Measurements from ENCODE around the gene MRM1. TPM values are rescaled to one million over a fixed set of nuclear protein-coding genes. Genes with fewer than 3 reads are reported as not detected.
A peak's percentile ranks its signal among the peaks of the same experiment; 100 is the strongest.

MRM1 gene
- total RNA-seq, 4 donors from 2014 or later = 5.1 to 8.9 (median 5.9) TPM

DNA sequence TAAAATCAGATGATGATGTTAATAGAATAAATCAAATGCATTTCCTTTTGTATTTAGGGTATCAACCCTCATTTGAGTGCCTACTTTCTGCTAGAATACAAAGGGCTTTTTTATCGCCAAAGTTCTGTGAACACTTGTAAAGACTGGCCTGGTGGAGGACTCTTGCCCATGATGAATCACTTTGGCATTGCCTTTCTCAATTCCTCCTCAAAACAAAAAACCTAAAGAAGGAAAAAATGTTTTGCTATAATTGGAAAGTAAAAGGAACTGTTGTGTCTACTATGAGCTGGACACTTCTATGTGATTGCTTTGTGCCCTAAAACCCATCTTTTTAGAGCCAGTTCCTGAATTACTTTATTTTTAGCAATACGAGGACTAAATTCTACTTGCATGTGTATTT lies 22.7 kb upstream of the MRM1 start:
- TF ChIP-seq POLR2A (IDR thresholded peaks at IDR 0.05) = no peak
- TF ChIP-seq, protein P1, sequence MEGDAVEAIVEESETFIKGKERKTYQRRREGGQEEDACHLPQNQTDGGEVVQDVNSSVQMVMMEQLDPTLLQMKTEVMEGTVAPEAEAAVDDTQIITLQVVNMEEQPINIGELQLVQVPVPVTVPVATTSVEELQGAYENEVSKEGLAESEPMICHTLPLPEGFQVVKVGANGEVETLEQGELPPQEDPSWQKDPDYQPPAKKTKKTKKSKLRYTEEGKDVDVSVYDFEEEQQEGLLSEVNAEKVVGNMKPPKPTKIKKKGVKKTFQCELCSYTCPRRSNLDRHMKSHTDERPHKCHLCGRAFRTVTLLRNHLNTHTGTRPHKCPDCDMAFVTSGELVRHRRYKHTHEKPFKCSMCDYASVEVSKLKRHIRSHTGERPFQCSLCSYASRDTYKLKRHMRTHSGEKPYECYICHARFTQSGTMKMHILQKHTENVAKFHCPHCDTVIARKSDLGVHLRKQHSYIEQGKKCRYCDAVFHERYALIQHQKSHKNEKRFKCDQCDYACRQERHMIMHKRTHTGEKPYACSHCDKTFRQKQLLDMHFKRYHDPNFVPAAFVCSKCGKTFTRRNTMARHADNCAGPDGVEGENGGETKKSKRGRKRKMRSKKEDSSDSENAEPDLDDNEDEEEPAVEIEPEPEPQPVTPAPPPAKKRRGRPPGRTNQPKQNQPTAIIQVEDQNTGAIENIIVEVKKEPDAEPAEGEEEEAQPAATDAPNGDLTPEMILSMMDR (IDR thresholded peaks at IDR 0.05) = no peak
- 90 to 95% methylated on average over 2 of the region's 2 CpGs for WGBS, 2 donors
- no peak overlapping the region for H3K4me3 ChIP-seq (ENCODE audit: low read depth, poor library complexity, severe bottlenecking)
- DNase-seq (ENCODE audit: low spot score in 2 of 2) = no peak
- intact Hi-C loops (cut with DNase I; ENCODE audit: low total_unique reads) = no loop called here

- TF ChIP-seq, protein P1 (IDR thresholded peaks at IDR 0.05) = no peak
- TF ChIP-seq POLR2A (IDR thresholded peaks at IDR 0.05) = no peak
- no peak overlapping the region for H3K4me3 ChIP-seq (ENCODE audit: low read depth, poor library complexity, severe bottlenecking)
- intact Hi-C loops (cut with DNase I; ENCODE audit: low total_unique reads) = no loop called here
- DNase-seq (ENCODE audit: low spot score in 2 of 2) = no peak
- WGBS, 2 donors = 61 to 75% methylated on average over 1 of the region's 1 CpG
Observed at GRCh38 chr17:36583787-36584186, 17.6 kb upstream of the MRM1 start.

GRCh38 chr17:36586138-36586537 lies 15.2 kb upstream of the MRM1 start:
- WGBS, 2 donors = 90 to 95% methylated on average over 2 of the region's 2 CpGs
- no peak for TF ChIP-seq POLR2A (IDR thresholded peaks at IDR 0.05)
- TF ChIP-seq, protein P1 (IDR thresholded peaks at IDR 0.05) = no peak
- DNase-seq (ENCODE audit: low spot score in 2 of 2) = no peak
- intact Hi-C loops (cut with DNase I; ENCODE audit: low total_unique reads) = no loop called here
- no peak overlapping the region for H3K4me3 ChIP-seq (ENCODE audit: low read depth, poor library complexity, severe bottlenecking)

GRCh38 chr17:36590082-36590481 lies 11.3 kb upstream of the MRM1 start:
- intact Hi-C loops (cut with DNase I; ENCODE audit: low total_unique reads) = no loop called here
- H3K4me3 ChIP-seq (ENCODE audit: low read depth, poor library complexity, severe bottlenecking) = no peak overlapping the region
- DNase-seq (ENCODE audit: low spot score in 2 of 2) = peak in 1 of 2 donors; percentile 5
- WGBS, 2 donors = 59 to 64% methylated on average over 2 of the region's 2 CpGs
- TF ChIP-seq, protein P1 (IDR thresholded peaks at IDR 0.05) = no peak
- TF ChIP-seq POLR2A (IDR thresholded peaks at IDR 0.05) = no peak

GRCh38 chr17:36591434-36592315 lies 9.7 kb upstream of the MRM1 start, which contains the start of gene DHRS11:
Gene DHRS11 (plus strand): TSS chr17:36591879. CDS start chr17:36592010, 131 bp downstream.
- no peak for TF ChIP-seq POLR2A (IDR thresholded peaks at IDR 0.05)
- TF ChIP-seq, protein P1 (IDR thresholded peaks at IDR 0.05) = no peak
- peak within 1 kb of the TSS; percentile 82 for H3K4me3 ChIP-seq (ENCODE audit: low read depth, poor library complexity, severe bottlenecking)
- peak; percentile 73 to 96 for DNase-seq (ENCODE audit: low spot score in 2 of 2)
- intact Hi-C loops (cut with DNase I; ENCODE audit: low total_unique reads) = no loop called here
- 1 to 2% methylated on average over 38 to 61 of the region's 87 CpGs for WGBS, 2 donors

Measured in lower leg skin (tissue), 4 donors.